CD4-positive, alpha-beta memory T cell (primary cell): Measurements from ENCODE around the gene DLGAP4. TPM values are rescaled to one million over a fixed set of nuclear protein-coding genes. Genes with fewer than 3 reads are reported as not detected.

Experiments
- CTCF ChIA-PET: fragments of 350-600 bp; sonication (Branson Sonifier 250); formaldehyde crosslinking; loops from one replicate; lab custom pipeline; 2021; ENCODE audit warnings: inconsistent platforms; ENCODE audit not compliant: partially characterized antibody; lab: Charles Lee
- POLR2A ChIA-PET: fragments of 350-600 bp; sonication (Branson Sonifier 250); formaldehyde crosslinking; loops from one replicate; lab custom pipeline; 2021; ENCODE audit not compliant: partially characterized antibody; lab: Charles Lee
- DNase-seq, 5 donors: peaks; one replicate each; pipeline versions ENCODE4 v3.0.0 to v3.0.0-alpha.2; 2020 to 2022; ENCODE audit warnings: mixed read lengths in 1 of 5
- H3K27ac ChIP-seq: one replicate; pipeline ENCODE4 v1.7.0; 2013; ENCODE audit warnings: low read depth, low read length
- H3K27me3 ChIP-seq: 2 replicates; pipeline ENCODE4 v1.7.0; 2013; ENCODE audit warnings: mild to moderate bottlenecking, low read length, moderate library complexity; ENCODE audit not compliant: insufficient read depth
- H3K36me3 ChIP-seq: 2 replicates; pipeline ENCODE4 v1.7.0; 2013; ENCODE audit warnings: mild to moderate bottlenecking, low read length, moderate library complexity; ENCODE audit not compliant: insufficient read depth
- H3K4me1 ChIP-seq: 2 replicates; pipeline ENCODE4 v1.7.0; 2013; ENCODE audit warnings: mild to moderate bottlenecking, low read length, moderate library complexity; ENCODE audit not compliant: insufficient read depth
- H3K4me3 ChIP-seq, 2 donors: one replicate each; pipeline ENCODE4 v1.7.0; 2013; ENCODE audit warnings: low read length in 2 of 2, mild to moderate bottlenecking in 1 of 2
- H3K9me3 ChIP-seq, 2 donors: one replicate each; pipeline ENCODE4 v1.7.0; 2013; ENCODE audit warnings: low read length in 2 of 2, control low read depth in 1 of 2; ENCODE audit not compliant: control insufficient read depth in 1 of 2
- H3K27ac Mint-ChIP-seq, 7 donors: one replicate each; pipeline ENCODE4 v1.8.0; 2020 to 2021; ENCODE audit warnings: mixed read lengths in 7 of 7, mild to moderate bottlenecking in 6 of 7, inconsistent platforms in 3 of 7, moderate library complexity in 3 of 7
- H3K27me3 Mint-ChIP-seq, 2 donors: one replicate each; pipeline ENCODE4 v1.8.0; 2020 to 2021; ENCODE audit warnings: mixed read lengths in 2 of 2
- H3K36me3 Mint-ChIP-seq, 2 donors: one replicate each; pipeline ENCODE4 v1.8.0; 2020 to 2021; ENCODE audit warnings: mixed read lengths in 2 of 2, inconsistent platforms in 1 of 2, mild to moderate bottlenecking in 1 of 2
- H3K4me1 Mint-ChIP-seq, 4 donors: one replicate each; pipeline ENCODE4 v1.8.0; 2020 to 2021; ENCODE audit warnings: mixed read lengths in 4 of 4, mild to moderate bottlenecking in 1 of 4
- H3K4me3 Mint-ChIP-seq, 8 donors: one replicate each; pipeline ENCODE4 v1.8.0; 2020 to 2021; ENCODE audit warnings: mixed read lengths in 8 of 8, mild to moderate bottlenecking in 7 of 8, moderate library complexity in 6 of 8, inconsistent platforms in 3 of 8
- H3K9me3 Mint-ChIP-seq, 8 donors: one replicate each; pipeline ENCODE4 v1.8.0; 2020 to 2021; ENCODE audit warnings: mixed read lengths in 8 of 8, mild to moderate bottlenecking in 5 of 8, inconsistent platforms in 3 of 8, moderate library complexity in 1 of 8
- intact Hi-C: fragments of 100-400 bp; cut with micrococcal nuclease; formaldehyde crosslinking; loops from one replicate; pipeline ENCODE4 v1.15.1; 2023
- polyA plus RNA-seq, 2 donors: library from polyadenylated mRNA; unstranded; fragments of 300-500 nt; fragmentation: Illumina TruSeq; gene quantifications; one replicate each; pipeline ENCODE4 v1.2.3, GENCODE V29; 2021
- total RNA-seq, 2 experiments: library from RNA; stranded (reverse); gene quantifications; one replicate each; pipeline ENCODE4 v1.2.3, GENCODE V29; 2021

DLGAP4 gene
- total and polyA plus RNA-seq, 4 experiments from 2014 or later: 13.3 to 50.2 (median 31.0) TPM

DNA sequence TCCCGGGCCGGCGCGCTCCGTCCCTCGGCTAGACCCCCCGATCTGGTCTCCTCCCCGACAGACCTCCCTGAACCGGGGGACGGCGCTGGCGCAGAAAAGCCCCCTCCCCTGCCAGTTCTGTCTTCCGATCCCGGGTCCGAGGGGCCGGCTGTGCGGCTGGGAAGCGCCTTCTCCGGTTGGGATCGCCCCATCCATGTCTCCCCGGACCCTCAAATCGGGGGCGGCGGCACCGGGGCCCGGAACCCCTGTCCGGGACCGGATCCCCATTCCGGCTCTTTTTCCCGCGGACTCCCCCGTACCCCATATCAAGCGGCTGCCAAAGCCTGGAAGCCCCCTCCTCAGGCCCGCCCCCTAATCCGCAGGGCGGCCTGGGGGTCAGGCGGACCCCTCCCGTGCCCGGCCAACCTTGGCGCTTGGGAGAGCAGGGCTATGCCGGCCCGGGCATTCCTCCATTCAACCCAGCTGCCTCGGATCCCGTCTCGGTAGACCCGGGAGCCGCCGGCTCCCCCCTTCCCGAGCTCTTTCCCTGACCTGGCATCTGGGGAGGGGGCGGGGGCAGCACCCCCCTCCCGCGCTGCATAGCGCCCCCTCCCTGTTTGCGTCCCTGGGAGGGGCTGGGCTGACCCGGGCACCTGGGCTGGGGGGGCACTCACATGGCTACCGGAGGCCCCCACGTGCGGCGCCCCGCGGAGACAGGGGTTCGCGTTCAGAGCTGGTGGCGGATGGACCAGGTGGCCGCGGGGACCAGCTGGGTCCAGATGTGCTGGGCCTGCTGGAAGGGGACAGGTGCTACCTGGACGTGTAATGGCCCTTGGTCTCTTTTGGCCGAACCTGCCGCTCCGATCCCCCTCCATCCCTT lies 643 bp downstream of the DLGAP4 start:
- H3K9me3 Mint-ChIP-seq: peaks cover 0 to 1% (median 0%) of the 10 kb centered on the region in 8 donors
- ChIA-PET CTCF (no interaction called here), POLR2A (no interaction called here)
- no peaks in the 10 kb centered on the region for H3K36me3 Mint-ChIP-seq
- Histone ChIP-seq H3K36me3 (no peaks in the 10 kb centered on the region), H3K4me3 (no peak overlapping the region), H3K27ac (no peak overlapping the region), H3K4me1 (no peaks in the 10 kb centered on the region), H3K27me3 (peaks cover 19% of the 10 kb centered on the region), H3K9me3 (no peaks in the 10 kb centered on the region)
- DNase-seq: no peak
- H3K4me3 Mint-ChIP-seq: peak overlapping the region in 3 of 8 donors; percentile 12 to 53 (median 23)
- H3K27me3 Mint-ChIP-seq: peaks cover 50 to 61% of the 10 kb centered on the region in 2 donors
- H3K27ac Mint-ChIP-seq: no peak overlapping the region
- peaks cover 2 to 19% (median 4%) of the 10 kb centered on the region in 4 donors for H3K4me1 Mint-ChIP-seq
- intact Hi-C loops: no loop called here

DNA sequence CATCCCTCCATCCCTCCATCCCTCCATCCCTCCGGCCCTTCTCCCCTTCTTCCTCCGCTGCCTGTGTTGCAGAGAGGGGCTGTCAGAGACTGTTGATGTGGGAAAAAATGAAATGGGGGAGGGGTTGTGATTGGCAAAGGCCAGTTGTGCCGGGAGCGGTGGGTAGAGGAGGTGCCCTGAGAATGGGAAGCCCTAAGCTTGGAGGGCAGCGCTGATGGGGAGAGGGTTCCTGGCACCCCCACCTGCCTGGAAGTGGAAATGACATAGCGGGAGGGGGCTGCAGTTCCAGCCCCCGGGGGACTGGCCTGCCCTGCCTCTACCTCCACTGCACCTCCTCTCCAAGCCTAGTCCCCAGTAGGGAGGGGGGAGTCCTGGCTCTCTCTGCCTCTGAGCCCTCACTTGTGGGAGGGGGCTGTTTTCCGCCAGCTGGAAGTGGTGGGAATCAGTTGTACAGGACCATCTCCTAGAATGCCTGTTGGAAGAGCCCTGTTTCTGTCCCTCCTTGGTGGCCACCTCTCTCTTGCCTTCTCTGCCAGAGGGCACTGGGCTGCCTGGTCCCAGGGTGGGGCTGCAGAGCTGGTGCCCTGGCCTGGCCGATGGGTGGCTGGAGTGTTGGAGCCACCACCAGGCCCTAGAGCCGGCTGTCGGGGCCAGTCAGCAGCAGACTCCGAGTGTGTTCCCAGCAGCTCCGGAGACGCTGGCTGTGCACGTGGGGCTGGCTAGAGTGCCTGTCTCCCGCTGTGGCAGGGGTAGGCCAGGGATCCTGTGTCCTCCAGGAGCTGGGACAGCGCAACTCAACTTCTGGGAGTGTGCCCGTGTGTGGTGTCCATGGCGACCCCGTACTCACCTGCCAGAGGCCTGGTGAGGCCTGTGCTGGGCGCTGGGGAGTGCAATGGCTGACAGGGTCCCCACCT lies 1.5 kb downstream of the DLGAP4 start:
- Histone ChIP-seq H3K9me3 (no peaks in the 10 kb centered on the region), H3K27me3 (peaks cover 20% of the 10 kb centered on the region), H3K27ac (no peak overlapping the region), H3K4me3 (no peak overlapping the region), H3K36me3 (no peaks in the 10 kb centered on the region), H3K4me1 (no peaks in the 10 kb centered on the region)
- intact Hi-C loops: no loop called here
- peak overlapping the region in 1 of 7 donors; percentile 37 for H3K27ac Mint-ChIP-seq
- peak overlapping the region in 6 of 8 donors; percentile 12 to 67 (median 51) for H3K4me3 Mint-ChIP-seq
- peaks cover 52 to 60% of the 10 kb centered on the region in 2 donors for H3K27me3 Mint-ChIP-seq
- CTCF ChIA-PET: no interaction called here
- H3K36me3 Mint-ChIP-seq: no peaks in the 10 kb centered on the region
- POLR2A ChIA-PET: no interaction called here
- H3K4me1 Mint-ChIP-seq: peaks cover 2 to 19% (median 4%) of the 10 kb centered on the region in 4 donors
- DNase-seq: no peak
- H3K9me3 Mint-ChIP-seq: peaks cover 0 to 1% (median 0%) of the 10 kb centered on the region in 8 donors

DNA sequence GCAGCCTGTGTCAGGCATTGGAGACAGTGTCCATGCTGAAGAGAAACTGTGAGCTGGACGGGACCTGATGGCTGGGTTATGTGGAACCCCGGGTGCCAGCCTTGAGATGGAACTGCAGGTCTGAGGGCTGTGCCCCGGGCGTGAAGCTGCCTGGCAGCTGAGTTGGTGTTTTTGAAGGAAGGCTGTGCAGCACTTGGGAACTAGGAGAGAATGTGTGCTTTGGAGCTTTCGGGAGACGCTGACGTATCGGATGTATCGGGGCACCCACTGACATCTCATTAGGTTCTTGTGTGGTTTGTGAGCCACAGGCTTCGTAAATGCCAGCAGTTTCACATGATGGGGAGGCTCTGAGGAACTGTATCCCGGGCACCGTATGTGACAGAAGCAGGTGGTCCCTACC lies 2.2 kb downstream of the DLGAP4 start:
- H3K36me3 ChIP-seq: no peaks in the 10 kb centered on the region
- ChIA-PET POLR2A (no interaction called here), CTCF (no interaction called here)
- no peaks in the 10 kb centered on the region for H3K9me3 ChIP-seq
- no peaks in the 10 kb centered on the region for H3K4me1 ChIP-seq
- H3K4me3 Mint-ChIP-seq: peak overlapping the region in 1 of 8 donors; percentile 29
- no peak for DNase-seq
- H3K9me3 Mint-ChIP-seq: peaks cover 0 to 1% (median 0%) of the 10 kb centered on the region in 8 donors
- H3K27me3 Mint-ChIP-seq: peaks cover 50 to 56% of the 10 kb centered on the region in 2 donors
- H3K27ac ChIP-seq: no peak overlapping the region
- no peak overlapping the region for H3K27ac Mint-ChIP-seq
- H3K4me1 Mint-ChIP-seq: peaks cover 2 to 19% (median 4%) of the 10 kb centered on the region in 4 donors
- intact Hi-C loops: no loop called here
- H3K4me3 ChIP-seq: no peak overlapping the region
- H3K36me3 Mint-ChIP-seq: no peaks in the 10 kb centered on the region
- peaks cover 20% of the 10 kb centered on the region for H3K27me3 ChIP-seq

DNA sequence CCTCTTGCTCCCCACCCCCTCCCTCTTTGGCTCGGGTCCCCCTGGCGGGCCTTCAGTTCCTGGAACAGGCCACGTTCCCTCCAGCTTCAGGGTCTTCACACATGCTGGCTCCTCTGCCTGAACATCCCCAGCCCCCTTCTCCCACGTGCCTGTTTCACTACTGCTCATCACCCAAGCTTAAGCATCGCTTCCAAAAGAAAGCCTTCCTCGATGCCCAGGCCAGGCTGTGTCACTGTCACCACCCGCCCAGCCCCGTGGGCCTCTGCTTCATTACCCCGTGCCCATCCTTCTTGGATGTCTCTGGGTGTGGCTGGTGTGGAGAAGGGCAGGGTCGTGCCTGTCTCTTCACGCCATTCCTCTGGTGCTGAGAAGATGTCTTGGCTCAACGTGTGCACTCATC lies 2.8 kb downstream of the DLGAP4 start:
- peaks cover 2 to 19% (median 4%) of the 10 kb centered on the region in 4 donors for H3K4me1 Mint-ChIP-seq
- H3K4me1 ChIP-seq: no peaks in the 10 kb centered on the region
- no peak overlapping the region for H3K27ac Mint-ChIP-seq
- no peak overlapping the region for H3K4me3 ChIP-seq
- no peaks in the 10 kb centered on the region for H3K9me3 ChIP-seq
- peak overlapping the region in 1 of 8 donors; percentile 73 for H3K4me3 Mint-ChIP-seq
- DNase-seq: no peak
- no peaks in the 10 kb centered on the region for H3K36me3 Mint-ChIP-seq
- ChIA-PET POLR2A (no interaction called here), CTCF (no interaction called here)
- intact Hi-C loops: no loop called here
- H3K27me3 ChIP-seq: peaks cover 20% of the 10 kb centered on the region
- peaks cover 45 to 51% of the 10 kb centered on the region in 2 donors for H3K27me3 Mint-ChIP-seq
- H3K36me3 ChIP-seq: no peaks in the 10 kb centered on the region
- no peak overlapping the region for H3K27ac ChIP-seq
- peaks cover 0 to 1% (median 0%) of the 10 kb centered on the region in 8 donors for H3K9me3 Mint-ChIP-seq

DNA sequence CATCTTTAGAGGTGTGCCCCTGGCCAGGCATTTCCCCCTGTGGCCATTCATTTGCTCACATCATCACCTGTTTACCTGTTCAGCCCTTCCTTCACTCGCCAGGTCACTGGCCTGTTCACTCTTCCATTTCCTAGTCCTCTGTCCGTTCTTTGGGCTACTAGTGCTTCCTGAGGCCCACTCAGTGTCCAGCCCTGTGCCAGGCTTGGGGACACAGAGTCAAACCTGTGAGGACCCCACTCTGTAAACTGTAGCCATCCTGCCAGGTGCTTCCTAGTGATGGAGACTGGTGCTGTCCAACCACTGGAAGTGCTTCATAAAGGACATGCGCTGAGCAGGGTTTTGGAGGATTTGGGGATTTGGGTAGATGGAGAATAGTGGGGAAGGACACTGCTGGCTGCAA lies 3.5 kb downstream of the DLGAP4 start:
- Histone ChIP-seq H3K4me1 (no peaks in the 10 kb centered on the region), H3K36me3 (no peaks in the 10 kb centered on the region), H3K4me3 (no peak overlapping the region), H3K27me3 (peaks cover 20% of the 10 kb centered on the region), H3K27ac (no peak overlapping the region), H3K9me3 (no peaks in the 10 kb centered on the region)
- CTCF ChIA-PET: no interaction called here
- peaks cover 41 to 48% of the 10 kb centered on the region in 2 donors for H3K27me3 Mint-ChIP-seq
- peaks cover 2 to 19% (median 4%) of the 10 kb centered on the region in 4 donors for H3K4me1 Mint-ChIP-seq
- POLR2A ChIA-PET: no interaction called here
- H3K4me3 Mint-ChIP-seq: peak overlapping the region in 1 of 8 donors; percentile 28
- no peak overlapping the region for H3K27ac Mint-ChIP-seq
- DNase-seq: no peak
- peaks cover 0 to 1% (median 0%) of the 10 kb centered on the region in 8 donors for H3K9me3 Mint-ChIP-seq
- H3K36me3 Mint-ChIP-seq: no peaks in the 10 kb centered on the region
- intact Hi-C loops: no loop called here

DNA sequence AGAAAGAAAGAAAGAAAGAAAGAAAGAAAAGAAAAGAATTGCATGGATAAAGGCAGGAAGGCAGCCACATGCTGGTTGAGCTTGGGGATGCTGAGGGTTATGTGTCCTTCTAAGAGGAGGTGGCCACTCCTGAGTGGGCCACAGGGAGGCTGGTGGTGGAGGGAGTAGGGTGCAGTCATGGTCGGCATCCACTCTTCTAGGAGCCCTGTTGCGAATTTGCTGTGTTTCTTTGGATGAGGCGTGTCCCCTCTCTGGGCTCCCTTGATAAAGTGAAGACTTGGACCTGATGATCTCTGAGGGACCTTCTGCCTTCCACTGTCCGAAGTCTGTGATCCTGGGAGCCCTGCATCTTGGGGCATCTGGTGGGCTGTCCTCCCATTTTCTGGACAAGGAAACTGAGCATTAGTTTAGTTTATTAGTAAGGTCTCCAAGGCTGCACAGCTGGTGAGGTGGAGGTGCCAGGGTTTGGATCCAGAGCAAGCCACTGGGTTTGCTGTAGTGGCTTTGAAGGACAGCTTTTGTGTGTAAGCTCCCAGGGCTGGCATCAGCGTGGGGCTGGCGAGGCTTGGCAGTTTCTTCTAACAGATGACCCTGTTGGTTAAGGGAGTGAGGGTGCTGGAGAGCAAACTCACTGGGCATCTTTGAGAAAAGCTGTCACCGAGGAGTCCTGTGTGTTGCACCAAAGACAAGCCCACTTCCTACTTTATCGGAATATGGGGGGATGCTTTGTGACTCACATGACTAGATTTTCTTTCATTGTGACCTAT lies 4.3 kb downstream of the DLGAP4 start:
- H3K27me3 ChIP-seq: peaks cover 17% of the 10 kb centered on the region
- intact Hi-C loops: no loop called here

More for the DNA sequence above, 4.3 kb downstream of the DLGAP4 start:
- Mint-ChIP-seq H3K4me3 (no peak overlapping the region), H3K4me1 (peaks cover 2 to 12% (median 3%) of the 10 kb centered on the region in 4 donors), H3K9me3 (peaks cover 0 to 1% (median 0%) of the 10 kb centered on the region in 8 donors), H3K27me3 (peaks cover 33 to 45% of the 10 kb centered on the region in 2 donors), H3K27ac (no peak overlapping the region), H3K36me3 (no peaks in the 10 kb centered on the region)
- no peak for DNase-seq
- POLR2A ChIA-PET: no interaction called here
- CTCF ChIA-PET: no interaction called here
- no peak overlapping the region for H3K4me3 ChIP-seq
- H3K9me3 ChIP-seq: no peaks in the 10 kb centered on the region
- no peaks in the 10 kb centered on the region for H3K4me1 ChIP-seq
- H3K27ac ChIP-seq: no peak overlapping the region
- H3K36me3 ChIP-seq: no peaks in the 10 kb centered on the region
